GM23338 (cell line): ENCODE results near the gene SFMBT2. TPM values are rescaled to one million over a fixed set of nuclear protein-coding genes. Genes with fewer than 3 reads are reported as not detected.

Experiments
- ATAC-seq: fragments of 200-7000 bp; cut with Tn5 transposase; 3 replicates; pipeline ENCODE4 v1.9.1; 2020
- DNase-seq: peaks from one replicate; pipeline ENCODE4 v3.0.0-alpha.2; 2015; ENCODE audit warnings: low spot score
- H2AFZ ChIP-seq: fragments of 200-600 bp; sonication (generic); 2 replicates; pipeline ENCODE4 v1.8.0; 2016; ENCODE audit warnings: antibody characterized with exemption, mild to moderate bottlenecking, moderate library complexity
- H3F3A ChIP-seq: fragments of 200-600 bp; sonication (generic); replicated peaks from 2 replicates; pipeline ENCODE4 v1.8.0; 2017; ENCODE audit warnings: antibody characterized with exemption, mixed run types, low read depth
- H3K27ac ChIP-seq: fragments of 200-600 bp; sonication (generic); 2 replicates; pipeline ENCODE4 v1.6.1; 2016; ENCODE audit warnings: low read depth
- H3K27me3 ChIP-seq: fragments of 200-600 bp; sonication (generic); 2 replicates; pipeline ENCODE4 v1.8.0; 2016; ENCODE audit warnings: mild to moderate bottlenecking, mixed run types, moderate library complexity; ENCODE audit not compliant: insufficient read depth
- H3K36me3 ChIP-seq: fragments of 200-600 bp; sonication (generic); 2 replicates; pipeline ENCODE4 v1.8.0; 2016; ENCODE audit warnings: mild to moderate bottlenecking; ENCODE audit not compliant: insufficient read depth
- H3K4me1 ChIP-seq: fragments of 200-600 bp; sonication (generic); 2 replicates; pipeline ENCODE4 v1.8.0; 2016; ENCODE audit warnings: mild to moderate bottlenecking, moderate library complexity; ENCODE audit not compliant: insufficient read depth
- H3K4me2 ChIP-seq: fragments of 200-600 bp; sonication (generic); 2 replicates; pipeline ENCODE4 v1.7.1; 2017; ENCODE audit warnings: mixed run types
- H3K4me3 ChIP-seq: fragments of 200-600 bp; sonication (generic); 2 replicates; pipeline ENCODE4 v1.6.1; 2016; ENCODE audit warnings: mixed run types
- H3K79me2 ChIP-seq: fragments of 200-600 bp; sonication (generic); replicated peaks from 2 replicates; pipeline ENCODE4 v1.8.0; 2017; ENCODE audit warnings: mild to moderate bottlenecking; ENCODE audit not compliant: insufficient read depth
- H3K9me2 ChIP-seq: fragments of 200-600 bp; sonication (generic); 2 replicates; pipeline ENCODE4 v1.8.0; 2017; ENCODE audit not compliant: insufficient read depth
- H4K20me1 ChIP-seq: fragments of 200-600 bp; sonication (generic); replicated peaks from 2 replicates; pipeline ENCODE4 v1.8.0; 2017; ENCODE audit warnings: mild to moderate bottlenecking; ENCODE audit not compliant: insufficient read depth
- H3K27ac Mint-ChIP-seq: 2 replicates; pipeline ENCODE4 v1.8.0; 2020; ENCODE audit warnings: inconsistent platforms, mild to moderate bottlenecking, moderate library complexity, mixed read lengths
- H3K27me3 Mint-ChIP-seq: 3 replicates; pipeline ENCODE4 v1.8.0; 2022; ENCODE audit warnings: low read depth, mild to moderate bottlenecking, moderate library complexity, mixed read lengths, inconsistent platforms; ENCODE audit not compliant: insufficient read depth, poor library complexity
- H3K36me3 Mint-ChIP-seq: 3 replicates; pipeline ENCODE4 v1.8.0; 2021; ENCODE audit warnings: low read depth, mild to moderate bottlenecking, inconsistent platforms, moderate library complexity, mixed read lengths
- H3K4me1 Mint-ChIP-seq: 3 replicates; pipeline ENCODE4 v1.8.0; 2020; ENCODE audit warnings: mild to moderate bottlenecking, inconsistent platforms, mixed read lengths
- H3K4me3 Mint-ChIP-seq: 3 replicates; pipeline ENCODE4 v1.8.0; 2021; ENCODE audit warnings: moderate library complexity, mild to moderate bottlenecking, inconsistent platforms, mixed read lengths
- H3K9me3 Mint-ChIP-seq: 3 replicates; pipeline ENCODE4 v1.8.0; 2020; ENCODE audit warnings: moderate library complexity, mild to moderate bottlenecking, inconsistent platforms, mixed read lengths
- REST ChIP-seq: IDR thresholded peaks from one replicate; pipeline ENCODE4 v1.6.1; 2018; ENCODE audit warnings: antibody characterized with exemption; ENCODE audit not compliant: unreplicated experiment
- ZNF331 ChIP-seq: fragments of 250-450 bp; sonication (Bioruptor Pico); IDR thresholded peaks from 2 replicates; pipeline ENCODE4 v1.5.0; 2020; ENCODE audit warnings: low read depth, mild to moderate bottlenecking, moderate library complexity
- ZNF462 ChIP-seq: fragments of 250-450 bp; sonication (Bioruptor Pico); IDR thresholded peaks from 2 replicates; pipeline ENCODE4 v1.5.0; 2020; ENCODE audit warnings: mild to moderate bottlenecking, moderate library complexity
- polyA plus RNA-seq: library from polyadenylated mRNA; unstranded; fragments of >200 nt; fragmentation: Nextera tagmentation; extraction: Ambion mirVana; gene quantifications from 2 replicates; pipeline ENCODE4 v1.2.1, GENCODE V29; 2016
- total RNA-seq: library from RNA; depleted of rRNA; stranded (reverse); fragments of >200 nt; shearing (Covaris generic); gene quantifications from 2 replicates; pipeline ENCODE4 v1.2.3, GENCODE V29; 2014

The SFMBT2 gene
- total and polyA plus RNA-seq, 2 experiments from 2014 or later, result 2.7 to 6.7 TPM

GRCh38 chr10:7363700-7364099 lies 47.1 kb downstream of the SFMBT2 start:
- Histone ChIP-seq H3K36me3 (peaks cover 20% of the 10 kb centered on the region), H2AFZ (no peak overlapping the region), H3K27ac (peak overlapping the region; percentile 4; the same call in 1 of the 2 replicates), H3K79me2 (peaks cover 5% of the 10 kb centered on the region; the same call in 1 of the 2 replicates), H3F3A (no peaks in the 10 kb centered on the region), H3K4me1 (peaks cover 21% of the 10 kb centered on the region; the same call in 1 of the 2 replicates), H4K20me1 (no peaks in the 10 kb centered on the region; the same call in 1 of the 2 replicates), H3K9me2 (no peaks in the 10 kb centered on the region), H3K4me3 (no peak overlapping the region), H3K4me2 (peak overlapping the region; percentile 23; the same call in 1 of the 2 replicates), H3K27me3 (no peaks in the 10 kb centered on the region)
- H3K27me3 Mint-ChIP-seq, result peaks cover 6% of the 10 kb centered on the region
- peaks cover 15% of the 10 kb centered on the region for H3K4me1 Mint-ChIP-seq
- DNase-seq, result no peak
- no peak overlapping the region for H3K4me3 Mint-ChIP-seq
- peaks cover 44% of the 10 kb centered on the region for H3K9me3 Mint-ChIP-seq
- TF ChIP-seq ZNF462 (CRISPR knock-in tag) (no peak), ZNF331 (CRISPR knock-in tag) (no peak), REST (no peak)
- H3K36me3 Mint-ChIP-seq, result peaks cover 51% of the 10 kb centered on the region
- ATAC-seq, result no peak
- peak overlapping the region; percentile 9 for H3K27ac Mint-ChIP-seq
